Endometrial microvascular endothelial cells (primary cell): ENCODE measurements around the gene LELP1. TPM values are rescaled to one million over a fixed set of nuclear protein-coding genes. Genes with fewer than 3 reads are reported as not detected.

Experiments used
- total RNA-seq: library from RNA; depleted of rRNA; stranded (reverse); fragments of >200 nt; gene quantifications from one replicate; pipeline ENCODE4 v1.2.3, GENCODE V29; 2015; ENCODE audit errors: inconsistent ontology term

Gene LELP1
- total RNA-seq, 1 donor from 2014 or later = not detected

Other genes starting within 250 kb of the LELP1 start
- gene SPRR4, start 232.8 kb upstream of the LELP1 start, total RNA-seq = not detected
- not detected for gene SPRR1A, start 219.3 kb upstream of the LELP1 start, total RNA-seq
- gene SPRR3, start 201.7 kb upstream of the LELP1 start, total RNA-seq = not detected
- gene SPRR1B, start 172.2 kb upstream of the LELP1 start, total RNA-seq = not detected
- not detected for gene SPRR2D, start 162.3 kb upstream of the LELP1 start, total RNA-seq
- gene SPRR2A, start 145.9 kb upstream of the LELP1 start, total RNA-seq = not detected
- gene SPRR2B, start 131.8 kb upstream of the LELP1 start, total RNA-seq = not detected
- not detected for gene SPRR2E, start 108.9 kb upstream of the LELP1 start, total RNA-seq
- gene SPRR2F, start 89.9 kb upstream of the LELP1 start, total RNA-seq = not detected
- not detected for gene SPRR2G, start 52.5 kb upstream of the LELP1 start, total RNA-seq
- gene PRR9, start 14.2 kb downstream of the LELP1 start, total RNA-seq = not detected
- gene LORICRIN, start 56.3 kb downstream of the LELP1 start, total RNA-seq = not detected
- not detected for gene PGLYRP3, start 109.5 kb downstream of the LELP1 start, total RNA-seq
- not detected for gene PGLYRP4, start 145.4 kb downstream of the LELP1 start, total RNA-seq
- gene S100A9, start 154.4 kb downstream of the LELP1 start, total RNA-seq = not detected
- not detected for gene S100A12, start 172.2 kb downstream of the LELP1 start, total RNA-seq
- gene S100A8, start 187.6 kb downstream of the LELP1 start, total RNA-seq = not detected
- not detected for gene S100A7A, start 213.1 kb downstream of the LELP1 start, total RNA-seq